GM19467 (cell line): ENCODE data around the gene TRIAP1.
A peak's percentile ranks its signal among the peaks of the same experiment; 100 is the strongest.
"Not testable (repeated sequence)": the region's sequence is repeated elsewhere in the genome, so short reads cannot be mapped to it uniquely, and the experiment has no call there.

ENCODE experiments used
- ATAC-seq: cut with Tn5 transposase; IDR thresholded peaks from one replicate; pipeline ENCODE4 v1.9.1; 2021; ENCODE audit warnings: mild to moderate bottlenecking, moderate library complexity; ENCODE audit not compliant: unreplicated experiment

Gene TRIAP1

DNA sequence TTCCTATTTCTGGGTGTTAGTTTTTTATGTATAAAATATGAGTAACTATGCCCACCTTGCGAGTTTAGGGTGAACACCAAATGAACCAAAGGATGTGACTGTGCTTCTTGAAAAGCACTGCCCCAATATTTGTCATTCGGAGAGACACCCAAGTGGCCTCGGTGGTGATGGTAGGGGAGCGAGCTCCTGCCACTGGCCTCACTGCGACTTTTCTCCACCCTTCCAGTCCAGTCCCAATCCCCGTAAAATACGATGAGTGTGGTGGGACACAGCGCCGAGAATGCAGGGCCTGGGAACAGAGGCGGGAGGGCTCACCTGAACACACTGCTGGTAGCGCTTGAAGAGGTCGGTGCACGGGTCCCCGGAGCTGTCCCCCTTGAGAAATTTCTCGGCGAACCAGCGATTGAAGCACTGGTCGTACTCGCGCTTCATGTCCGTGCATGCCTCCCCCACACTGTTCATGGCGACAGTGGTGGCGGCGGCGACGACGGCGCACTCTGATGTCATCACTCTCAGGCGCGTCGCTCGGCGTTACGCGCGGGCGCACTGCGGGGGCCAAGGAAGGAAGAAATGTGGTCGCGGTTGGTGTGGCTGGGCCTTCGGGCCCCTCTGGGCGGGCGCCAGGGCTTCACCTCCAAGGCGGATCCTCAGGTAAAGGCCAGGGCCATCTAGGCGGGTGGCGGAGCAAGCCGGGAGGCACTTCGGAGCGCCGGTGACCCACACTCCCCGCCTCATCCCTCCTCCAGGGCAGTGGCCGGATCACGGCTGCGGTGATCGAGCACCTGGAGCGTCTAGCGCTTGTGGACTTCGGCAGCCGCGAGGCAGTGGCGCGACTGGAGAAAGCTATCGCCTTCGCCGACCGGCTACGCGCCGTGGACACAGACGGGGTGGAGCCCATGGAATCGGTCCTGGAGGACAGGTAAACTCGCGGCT lies at the start of gene TRIAP1, which contains the start of gene GATC:
TSS of gene TRIAP1 (minus strand) at position 474 of the 933 bp plus-strand sequence. CDS start at position 462, 12 bp downstream.
TSS of gene GATC (plus strand) at position 534 of the 933 bp plus-strand sequence. CDS start at position 571, 37 bp downstream.
- peak; percentile 93 for ATAC-seq

DNA sequence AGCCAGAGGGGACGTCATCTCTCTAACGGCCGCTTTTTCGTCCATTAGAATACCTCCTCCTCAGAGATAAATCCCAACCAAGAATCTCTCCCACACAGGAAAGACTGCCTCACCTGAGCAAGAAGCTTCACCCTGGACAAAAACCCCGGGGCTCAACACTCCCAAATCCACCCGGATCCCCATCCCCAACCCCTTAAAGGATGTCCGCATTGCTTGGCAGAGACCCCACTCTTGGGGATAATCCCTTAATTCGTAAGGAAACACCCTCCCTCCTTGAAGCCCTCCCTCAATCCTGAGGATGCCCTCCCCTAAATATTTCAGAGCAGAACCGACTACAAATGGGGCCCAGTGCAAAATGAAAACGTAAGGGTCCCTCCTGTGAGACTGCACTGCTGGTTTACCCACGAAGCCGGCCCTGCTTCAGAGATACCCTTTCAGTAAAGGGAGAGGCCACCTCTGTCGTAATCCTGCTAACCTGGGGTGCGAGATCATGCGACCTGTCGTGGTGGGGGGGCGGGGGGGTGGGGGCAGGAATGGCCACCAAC lies 49.1 kb upstream of the TRIAP1 start:
- no peak for ATAC-seq

DNA sequence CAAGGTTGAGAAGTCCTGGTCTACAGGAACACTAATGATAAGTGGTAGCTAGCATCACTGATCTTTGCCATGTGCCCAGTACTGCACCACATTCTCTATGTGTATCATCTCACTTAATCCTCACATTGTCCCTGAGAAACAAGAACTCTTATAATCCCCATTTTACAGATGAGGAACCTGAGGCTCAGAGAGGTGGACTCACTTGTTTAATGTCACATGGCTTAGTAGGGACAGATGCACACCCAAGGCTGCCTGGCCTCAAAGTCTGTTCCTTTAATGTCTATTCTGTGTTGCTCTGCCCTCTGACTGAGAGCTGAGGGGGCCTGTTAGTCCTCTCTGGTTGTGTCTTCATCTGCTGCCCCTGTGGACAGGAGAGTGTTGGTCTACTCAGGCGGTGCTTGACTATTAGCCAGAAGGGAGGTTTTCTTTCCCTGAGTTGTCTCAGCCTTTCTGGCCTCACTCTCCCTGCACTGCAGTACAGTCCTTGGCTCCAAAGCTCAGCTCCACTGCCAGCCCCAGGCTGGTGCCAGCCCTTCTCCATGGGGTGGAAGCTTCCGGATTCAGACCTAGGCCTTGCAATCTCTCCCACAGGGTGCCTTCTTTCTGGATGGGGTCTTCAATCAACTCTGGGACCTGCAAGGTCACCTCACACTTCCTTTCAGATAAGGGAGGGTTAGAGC lies 44.8 kb upstream of the TRIAP1 start:
- no peak for ATAC-seq

DNA sequence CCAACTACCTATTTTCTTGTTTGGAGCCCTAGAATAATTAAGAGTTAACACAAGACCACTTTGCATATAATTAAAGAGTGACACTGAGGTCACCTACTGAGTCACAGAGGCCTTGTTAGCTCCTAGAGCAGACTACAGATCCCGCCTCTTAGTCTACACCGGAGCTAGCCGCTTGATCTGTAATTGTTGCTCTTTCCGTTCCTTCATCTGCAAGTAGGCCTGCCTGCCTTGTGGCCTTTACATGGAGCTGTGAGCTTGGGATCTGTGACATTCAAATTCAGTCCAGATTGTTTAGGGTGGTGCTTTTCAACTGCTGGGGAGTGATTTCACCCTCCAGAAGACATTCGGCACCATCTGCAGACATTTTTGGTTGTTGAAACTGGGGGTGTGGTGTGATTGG lies 44.1 kb upstream of the TRIAP1 start:
- no peak for ATAC-seq

DNA sequence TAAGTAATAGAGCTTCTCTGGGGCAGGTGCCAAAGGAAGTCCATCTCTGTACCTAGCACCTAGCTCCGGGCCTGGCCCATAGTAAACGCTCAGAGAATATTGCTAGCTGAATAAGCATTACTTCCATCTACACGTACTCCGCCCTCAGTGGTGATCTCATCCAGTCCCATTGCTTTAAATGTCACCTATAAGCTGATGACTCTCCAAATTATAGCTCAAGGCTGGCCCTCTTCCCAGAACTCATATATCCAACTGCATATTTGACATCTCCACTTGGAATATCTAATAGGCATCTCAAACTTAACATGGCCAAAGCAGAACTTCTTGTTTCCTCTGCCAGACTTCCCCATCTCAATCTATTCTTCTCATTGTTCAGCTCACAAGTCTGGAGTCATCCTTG lies 42.8 kb upstream of the TRIAP1 start:
- ATAC-seq = no peak

DNA sequence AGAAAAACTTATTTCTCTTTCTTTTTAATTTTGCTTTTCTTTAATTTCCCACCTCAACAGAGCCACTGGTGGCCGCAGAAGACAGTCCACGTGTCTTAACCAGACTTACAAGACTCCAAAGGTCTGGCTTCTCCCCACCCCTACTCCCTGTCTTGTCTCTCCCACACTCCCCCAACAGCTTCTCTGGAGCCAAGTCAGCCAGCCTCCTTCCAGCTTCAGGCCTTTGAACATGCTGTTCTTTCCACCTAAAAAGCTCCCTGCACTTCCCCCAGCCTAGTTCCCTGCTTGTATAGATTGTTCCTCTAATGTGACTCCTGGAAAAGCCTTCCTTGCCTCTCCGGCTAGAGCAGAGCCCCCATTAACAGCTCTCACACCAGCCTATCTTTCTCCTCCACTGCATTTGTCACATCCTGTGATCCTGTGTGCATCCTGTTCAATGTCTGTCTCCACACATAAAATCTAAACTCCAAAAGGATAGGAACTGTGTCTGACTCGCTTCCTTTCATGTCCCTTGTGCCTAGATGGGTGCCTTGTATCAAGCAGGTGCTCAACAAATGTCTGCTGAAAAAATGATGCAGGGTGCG lies 42.0 kb upstream of the TRIAP1 start:
- ATAC-seq = no peak

DNA sequence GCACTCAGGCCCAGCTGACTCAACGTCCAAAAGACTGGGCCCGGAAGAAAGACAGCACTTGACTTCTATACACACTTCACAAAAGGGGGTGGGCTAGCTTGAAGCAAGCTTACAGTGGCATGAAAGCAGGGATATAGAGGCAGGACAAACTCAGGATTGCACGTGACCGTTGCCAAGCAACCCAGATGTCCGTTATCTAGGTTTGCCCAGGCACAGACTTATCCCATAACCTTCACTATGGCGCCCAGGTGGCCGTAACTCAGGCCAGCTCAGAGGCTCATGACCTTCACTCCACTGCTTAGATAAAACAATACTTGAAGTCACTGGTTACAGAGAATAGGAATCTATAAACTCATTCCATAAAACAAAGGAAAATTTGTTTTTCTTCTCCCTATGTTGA lies 41.4 kb upstream of the TRIAP1 start:
- ATAC-seq = not testable (repeated sequence)

DNA sequence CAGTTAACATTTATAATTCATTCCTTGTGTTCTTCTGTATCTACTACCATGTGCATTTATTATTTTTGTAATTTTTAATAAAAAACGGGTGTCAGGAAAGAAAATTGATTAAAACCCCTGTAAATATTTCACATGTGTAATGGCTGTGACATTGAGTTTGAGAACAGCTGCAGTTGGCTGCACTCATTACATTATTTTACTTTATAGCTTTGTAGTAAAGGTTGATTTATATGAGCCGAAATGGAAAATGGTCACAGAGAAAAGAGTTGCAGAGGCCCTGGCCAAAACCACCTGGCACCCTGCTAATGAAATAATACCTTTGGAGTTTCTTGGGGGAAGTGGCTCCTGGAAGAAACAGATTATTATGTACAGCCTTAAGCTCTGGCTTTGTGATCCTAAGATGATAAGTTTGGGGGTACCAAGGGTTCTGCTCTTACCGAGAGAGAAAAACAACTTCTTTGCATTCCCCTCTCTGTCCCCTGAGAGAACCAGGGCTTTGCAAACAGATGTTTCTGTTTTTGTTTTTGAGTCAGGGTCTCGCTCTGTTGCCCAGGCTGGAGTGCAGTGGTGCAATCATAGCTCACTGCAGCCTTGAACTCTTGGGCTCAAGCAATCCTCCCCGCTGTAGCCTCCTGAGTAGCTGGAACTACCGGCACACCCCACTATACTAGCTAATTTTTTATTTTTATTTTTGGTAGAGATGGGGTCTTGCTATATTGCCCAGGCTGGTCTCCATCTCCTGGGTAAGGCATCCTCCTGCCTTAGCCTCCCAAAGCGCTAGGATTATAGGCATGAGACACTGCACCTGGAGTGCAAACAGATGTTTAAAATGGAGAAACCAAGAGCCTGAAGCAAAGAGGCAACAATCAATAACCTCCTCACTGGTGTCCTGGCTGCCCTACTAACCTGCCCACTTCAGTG lies 40.0 kb upstream of the TRIAP1 start:
- no peak for ATAC-seq

DNA sequence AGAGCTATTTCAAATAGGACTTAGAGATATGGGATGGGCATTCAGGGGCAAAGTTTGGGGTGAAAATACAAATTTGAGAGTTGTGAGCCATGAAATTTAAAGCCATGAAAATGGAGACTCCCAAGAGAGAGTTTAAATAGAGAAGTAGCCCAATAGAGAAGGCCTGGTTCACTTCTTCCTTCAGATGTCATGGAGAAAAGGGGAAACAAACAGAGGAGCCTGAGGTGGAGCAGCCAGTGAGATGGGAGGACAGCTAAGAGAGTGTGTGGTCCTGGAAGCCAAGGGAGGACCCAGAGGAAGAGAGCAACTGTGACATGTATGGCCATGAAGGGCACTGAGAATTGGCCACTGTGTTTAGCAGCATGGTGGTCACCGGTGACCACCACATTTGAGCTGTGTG lies 37.4 kb upstream of the TRIAP1 start:
- ATAC-seq = no peak

DNA sequence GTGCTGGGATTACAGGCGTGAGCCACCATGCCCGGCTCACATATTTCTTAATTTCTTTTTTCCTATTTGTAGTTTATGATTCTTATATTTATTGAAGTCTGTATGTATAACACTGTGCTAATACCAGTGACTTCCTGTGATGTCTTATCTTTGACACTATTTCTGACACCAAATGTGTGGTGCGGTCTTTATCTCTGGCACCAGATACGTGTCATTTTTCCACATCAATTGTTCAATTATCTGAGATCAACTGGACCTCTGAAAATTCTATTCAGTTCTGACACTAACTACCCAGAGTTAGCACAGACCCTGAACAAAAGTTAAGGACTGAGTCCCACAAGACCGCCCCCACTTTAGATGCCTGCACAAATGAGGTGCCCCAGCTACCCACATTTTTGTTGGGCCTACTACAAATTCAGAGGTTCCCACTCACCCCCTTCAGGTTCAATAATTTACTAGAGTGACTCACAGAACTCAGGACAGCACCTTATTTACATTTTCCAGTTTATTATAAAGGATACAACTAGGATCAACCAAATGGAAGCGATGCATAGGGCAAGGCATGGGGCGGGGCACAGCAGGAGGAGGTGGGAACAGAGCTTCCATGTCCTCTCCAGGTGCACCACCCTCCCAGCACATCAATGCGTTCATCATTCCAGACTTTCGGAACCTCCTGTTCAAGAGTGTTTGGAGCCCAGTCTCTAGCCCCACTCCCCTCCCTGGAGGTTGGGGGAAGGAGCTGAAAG lies 35.0 kb upstream of the TRIAP1 start:
- ATAC-seq = no peak

DNA sequence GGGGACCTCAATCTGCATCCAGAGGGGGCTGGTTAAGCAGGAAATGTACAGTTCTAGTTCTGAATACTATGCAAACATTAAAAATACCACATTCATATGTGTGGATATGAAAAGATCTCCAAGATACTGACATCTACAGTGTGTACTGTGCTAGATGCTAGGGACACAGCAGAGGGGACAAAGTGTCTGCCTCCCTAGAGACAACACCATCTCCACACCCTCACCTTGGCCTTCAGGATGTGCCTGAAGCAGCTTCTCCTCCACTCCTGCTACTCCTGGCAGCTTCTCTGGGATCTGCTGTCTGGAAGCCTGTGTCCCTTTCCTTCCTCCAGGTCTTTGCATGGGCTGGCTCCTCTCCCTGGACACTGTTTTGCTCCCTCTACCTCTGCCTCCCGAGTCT lies 34.0 kb upstream of the TRIAP1 start:
- ATAC-seq = no peak

DNA sequence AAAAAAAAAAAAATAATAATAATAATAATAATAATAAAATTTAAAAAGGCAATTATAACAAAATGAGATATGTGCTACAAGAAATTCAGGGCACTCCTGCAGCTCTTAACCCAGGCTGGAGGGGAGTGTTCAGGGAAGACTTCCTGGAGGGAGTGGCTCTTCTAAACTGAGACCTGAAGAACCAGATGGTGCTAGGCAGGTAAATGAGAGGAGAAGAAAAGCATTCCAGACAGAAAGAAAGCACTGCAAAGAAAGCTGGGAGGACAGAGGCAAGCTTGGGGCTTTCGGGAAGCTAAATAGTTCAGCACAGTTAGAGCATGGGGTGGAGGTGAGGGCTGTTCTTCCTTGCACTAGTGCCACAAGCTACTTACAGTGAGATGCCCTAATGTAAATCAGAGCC lies 33.3 kb upstream of the TRIAP1 start:
- no peak for ATAC-seq

DNA sequence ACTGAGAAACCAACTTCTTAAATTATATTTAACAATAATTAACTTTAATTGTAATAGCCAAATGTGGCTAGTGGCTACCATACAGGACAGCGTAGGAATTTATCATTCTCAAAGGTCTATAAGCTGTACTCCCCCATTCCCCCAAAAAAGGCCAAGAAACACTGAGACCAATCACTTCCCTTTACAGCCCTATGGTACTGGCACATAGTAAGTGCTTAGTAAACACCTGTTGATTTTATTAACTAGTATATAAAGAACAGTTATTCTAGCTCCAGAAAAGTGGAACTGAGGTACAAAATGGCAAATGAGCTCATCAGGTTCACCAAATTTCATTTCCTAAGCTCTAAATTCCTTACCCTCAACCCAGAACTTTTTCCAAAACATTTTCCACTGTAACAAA lies 29.5 kb upstream of the TRIAP1 start:
- no peak for ATAC-seq

DNA sequence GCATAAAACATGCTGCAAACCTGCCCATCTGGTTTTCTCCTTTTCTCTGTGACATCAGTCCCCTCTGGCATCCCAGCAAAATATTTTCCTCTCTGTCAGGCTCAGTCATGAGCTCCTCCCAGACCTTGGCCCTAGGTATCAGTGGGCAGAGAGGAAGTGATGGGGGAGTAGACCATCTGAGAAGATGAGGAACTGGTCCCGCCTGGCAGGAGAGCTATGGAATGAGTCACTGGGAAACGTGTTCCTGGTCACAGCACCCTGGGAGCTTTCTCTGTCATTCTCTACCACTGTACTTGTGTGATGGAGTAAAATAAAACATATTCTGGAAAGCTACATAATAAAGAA lies 28.4 kb upstream of the TRIAP1 start:
- ATAC-seq = no peak

DNA sequence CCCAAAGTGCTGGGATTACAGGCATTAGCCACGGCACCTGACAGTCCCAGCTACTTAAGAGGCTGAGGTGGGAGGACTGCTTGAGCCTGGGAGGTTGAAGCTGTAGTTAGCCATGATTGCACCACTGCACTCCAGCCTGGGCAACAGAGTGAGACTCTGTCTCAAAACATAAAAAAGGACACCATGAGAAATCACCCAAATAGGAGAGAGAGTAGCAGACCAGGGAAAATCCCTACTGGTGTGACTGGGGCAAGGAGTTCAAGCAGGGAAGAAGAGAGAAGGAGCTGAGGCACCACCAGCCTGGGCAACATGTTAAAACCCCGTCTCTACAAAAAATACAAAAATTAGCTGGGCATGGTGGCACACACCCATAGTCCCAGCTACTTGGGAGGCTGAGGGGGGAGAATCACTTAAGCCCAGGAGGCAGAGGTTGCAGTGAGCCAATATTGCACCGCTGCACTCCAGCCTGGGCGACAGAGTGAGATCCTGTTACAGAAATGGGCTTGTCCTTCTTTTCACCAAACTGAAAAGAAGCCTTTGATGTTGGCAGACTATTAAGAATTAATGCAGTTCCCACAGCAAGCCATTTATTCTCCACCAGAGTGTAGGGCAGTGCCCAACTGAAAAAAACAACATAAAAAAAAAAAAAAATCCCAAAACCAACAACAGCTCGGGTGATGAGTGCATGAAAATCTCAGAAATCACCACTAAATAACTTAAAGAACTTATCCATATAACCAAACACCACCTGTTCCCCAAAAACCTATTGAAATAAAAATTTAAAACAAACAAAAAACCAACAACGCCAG lies 27.8 kb upstream of the TRIAP1 start:
- ATAC-seq = no peak

DNA sequence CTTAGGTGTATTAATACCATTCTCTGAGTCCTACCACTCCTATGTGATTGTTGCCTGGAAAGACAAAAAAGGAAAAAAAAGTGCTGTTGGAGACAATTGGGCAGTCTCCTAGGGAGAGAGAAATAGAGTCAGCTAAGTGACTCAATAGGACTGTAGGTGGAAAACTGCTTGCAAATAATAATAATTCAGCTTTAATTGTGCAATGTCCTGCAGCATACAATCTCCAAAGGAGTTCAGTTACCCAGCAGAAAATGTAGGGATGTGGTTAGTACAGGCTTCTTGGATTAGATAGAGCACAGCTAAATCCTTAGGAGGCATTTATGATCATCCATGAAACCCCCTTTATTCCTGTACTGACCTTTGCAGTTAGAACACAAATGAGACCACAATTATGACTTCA lies 26.3 kb upstream of the TRIAP1 start:
- ATAC-seq = no peak

DNA sequence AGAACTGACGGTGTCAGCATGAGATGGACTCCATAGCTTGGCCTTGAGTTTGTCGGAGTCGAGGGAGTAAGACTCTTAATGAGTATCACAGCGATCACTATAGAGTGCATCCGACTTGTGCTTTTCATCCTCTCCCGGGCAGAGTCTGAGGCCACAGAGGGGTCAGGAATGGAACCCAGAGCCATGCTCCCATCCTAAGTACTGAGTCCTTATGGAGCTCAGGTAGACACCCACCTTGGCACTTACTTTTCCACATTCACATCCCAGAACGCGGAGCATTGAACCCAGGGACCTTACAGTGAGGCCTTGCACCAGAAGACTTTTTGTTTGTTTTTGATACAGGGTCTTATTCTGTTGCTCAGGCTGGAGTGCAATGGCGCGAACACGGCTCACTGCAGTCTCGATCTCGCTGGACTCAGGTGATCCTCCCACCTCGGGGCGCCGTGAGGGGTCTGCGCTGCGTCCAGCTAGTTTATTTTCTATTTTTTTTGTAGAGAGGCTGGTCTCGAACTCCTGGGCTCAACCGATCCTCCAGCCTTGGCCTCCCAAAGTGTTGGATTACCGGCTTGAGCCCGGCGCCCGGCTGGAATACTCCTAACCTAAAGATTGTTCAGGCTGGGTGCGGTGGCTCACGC lies 24.1 kb upstream of the TRIAP1 start:
- no peak for ATAC-seq

DNA sequence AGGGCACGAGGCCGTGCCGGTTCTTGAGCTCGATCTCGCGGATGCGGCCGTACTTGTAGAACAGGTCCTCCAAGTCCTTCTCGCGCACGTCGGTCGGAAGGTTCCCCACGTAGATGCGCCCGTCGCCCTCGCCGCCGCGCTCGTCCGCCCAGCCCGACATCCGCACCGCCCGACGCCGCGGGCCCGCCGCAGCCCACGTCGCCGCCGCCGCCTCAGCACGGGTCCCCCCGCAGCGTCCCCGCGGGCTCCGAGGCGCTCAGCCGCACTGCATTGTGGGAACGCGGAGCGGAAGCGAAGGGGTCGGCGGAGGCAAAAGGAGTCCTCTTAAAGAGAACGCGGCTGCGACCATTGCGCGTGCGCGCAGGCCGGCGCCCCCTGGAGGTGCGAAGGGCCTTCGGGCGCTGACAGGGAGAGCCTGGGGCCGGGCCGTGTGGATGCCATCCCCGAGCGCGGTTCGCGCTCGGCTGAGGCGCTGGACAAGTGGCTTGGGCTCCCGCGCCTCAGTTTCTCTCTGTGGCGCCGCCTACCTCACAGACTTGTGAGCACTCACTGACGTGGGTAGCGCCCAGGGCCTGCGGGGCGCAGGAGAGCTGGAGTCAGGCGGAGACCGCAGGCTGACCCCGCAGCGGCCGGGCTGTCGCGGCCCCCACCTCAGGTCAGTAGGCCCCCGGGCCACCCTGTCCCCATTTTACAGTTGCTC lies 23.4 kb upstream of the TRIAP1 start, which contains the start of gene SRSF9:
TSS of gene SRSF9 (minus strand) at position 299 of the 700 bp plus-strand sequence. CDS start at position 160, 139 bp downstream.
- ATAC-seq = peak; percentile 77
